PC-3 (cell line): Measurements from ENCODE around the gene NPAT.

ENCODE experiments used
- CTCF ChIP-seq: fragments of 300-600 bp; sonication (generic); conservative IDR thresholded peaks from 2 replicates; pipeline ENCODE4 v1.5.1; 2017; ENCODE audit warnings: antibody characterized with exemption, low read depth, mild to moderate bottlenecking, low read length
- EZH2 ChIP-seq: fragments of 300-600 bp; sonication (generic); IDR thresholded peaks from one replicate; pipeline ENCODE4 v1.6.1; 2017; ENCODE audit warnings: antibody characterized with exemption, mild to moderate bottlenecking, low read length; ENCODE audit not compliant: unreplicated experiment
- EZH2phosphoT487 ChIP-seq: fragments of 300-600 bp; sonication (generic); IDR thresholded peaks from 2 replicates; pipeline ENCODE4 v1.6.1; 2018; ENCODE audit warnings: mild to moderate bottlenecking, antibody characterized with exemption, low read length, borderline replicate concordance

- TF ChIP-seq CTCF (no peak), EZH2 (no peak), EZH2phosphoT487 (no peak)
Measured at GRCh38 chr11:108121274-108122155, 100.9 kb downstream of the NPAT start, which contains the start of gene ACAT1.
